GM23338 (cell line): ENCODE measurements around the gene RIGI. TPM values are rescaled to one million over a fixed set of nuclear protein-coding genes. Genes with fewer than 3 reads are reported as not detected.

Experiments used
- ATAC-seq: fragments of 200-7000 bp; cut with Tn5 transposase; 3 replicates; pipeline ENCODE4 v1.9.1; 2020
- DNase-seq: peaks from one replicate; pipeline ENCODE4 v3.0.0-alpha.2; 2015; ENCODE audit warnings: low spot score
- H2AFZ ChIP-seq: fragments of 200-600 bp; sonication (generic); 2 replicates; pipeline ENCODE4 v1.8.0; 2016; ENCODE audit warnings: antibody characterized with exemption, mild to moderate bottlenecking, moderate library complexity
- H3F3A ChIP-seq: fragments of 200-600 bp; sonication (generic); replicated peaks from 2 replicates; pipeline ENCODE4 v1.8.0; 2017; ENCODE audit warnings: antibody characterized with exemption, mixed run types, low read depth
- H3K27ac ChIP-seq: fragments of 200-600 bp; sonication (generic); 2 replicates; pipeline ENCODE4 v1.6.1; 2016; ENCODE audit warnings: low read depth
- H3K27me3 ChIP-seq: fragments of 200-600 bp; sonication (generic); 2 replicates; pipeline ENCODE4 v1.8.0; 2016; ENCODE audit warnings: mild to moderate bottlenecking, mixed run types, moderate library complexity; ENCODE audit not compliant: insufficient read depth
- H3K36me3 ChIP-seq: fragments of 200-600 bp; sonication (generic); 2 replicates; pipeline ENCODE4 v1.8.0; 2016; ENCODE audit warnings: mild to moderate bottlenecking; ENCODE audit not compliant: insufficient read depth
- H3K4me1 ChIP-seq: fragments of 200-600 bp; sonication (generic); 2 replicates; pipeline ENCODE4 v1.8.0; 2016; ENCODE audit warnings: mild to moderate bottlenecking, moderate library complexity; ENCODE audit not compliant: insufficient read depth
- H3K4me2 ChIP-seq: fragments of 200-600 bp; sonication (generic); 2 replicates; pipeline ENCODE4 v1.7.1; 2017; ENCODE audit warnings: mixed run types
- H3K4me3 ChIP-seq: fragments of 200-600 bp; sonication (generic); 2 replicates; pipeline ENCODE4 v1.6.1; 2016; ENCODE audit warnings: mixed run types
- H3K79me2 ChIP-seq: fragments of 200-600 bp; sonication (generic); replicated peaks from 2 replicates; pipeline ENCODE4 v1.8.0; 2017; ENCODE audit warnings: mild to moderate bottlenecking; ENCODE audit not compliant: insufficient read depth
- H3K9me2 ChIP-seq: fragments of 200-600 bp; sonication (generic); 2 replicates; pipeline ENCODE4 v1.8.0; 2017; ENCODE audit not compliant: insufficient read depth
- H4K20me1 ChIP-seq: fragments of 200-600 bp; sonication (generic); replicated peaks from 2 replicates; pipeline ENCODE4 v1.8.0; 2017; ENCODE audit warnings: mild to moderate bottlenecking; ENCODE audit not compliant: insufficient read depth
- H3K27ac Mint-ChIP-seq: 2 replicates; pipeline ENCODE4 v1.8.0; 2020; ENCODE audit warnings: inconsistent platforms, mild to moderate bottlenecking, moderate library complexity, mixed read lengths
- H3K27me3 Mint-ChIP-seq: 3 replicates; pipeline ENCODE4 v1.8.0; 2022; ENCODE audit warnings: low read depth, mild to moderate bottlenecking, moderate library complexity, mixed read lengths, inconsistent platforms; ENCODE audit not compliant: insufficient read depth, poor library complexity
- H3K36me3 Mint-ChIP-seq: 3 replicates; pipeline ENCODE4 v1.8.0; 2021; ENCODE audit warnings: low read depth, mild to moderate bottlenecking, inconsistent platforms, moderate library complexity, mixed read lengths
- H3K4me1 Mint-ChIP-seq: 3 replicates; pipeline ENCODE4 v1.8.0; 2020; ENCODE audit warnings: mild to moderate bottlenecking, inconsistent platforms, mixed read lengths
- H3K4me3 Mint-ChIP-seq: 3 replicates; pipeline ENCODE4 v1.8.0; 2021; ENCODE audit warnings: moderate library complexity, mild to moderate bottlenecking, inconsistent platforms, mixed read lengths
- H3K9me3 Mint-ChIP-seq: 3 replicates; pipeline ENCODE4 v1.8.0; 2020; ENCODE audit warnings: moderate library complexity, mild to moderate bottlenecking, inconsistent platforms, mixed read lengths
- CREB1 ChIP-seq: fragments of 250-450 bp; sonication (Bioruptor Pico); IDR thresholded peaks from 2 replicates; pipeline ENCODE4 v1.5.0; 2020; ENCODE audit warnings: low read depth, mild to moderate bottlenecking, moderate library complexity
- CTCF ChIP-seq, 2 experiments: fragments of 200-600 bp in 1 of 2; sonication (generic) in 1 of 2; conservative IDR thresholded peaks; 2 replicates each; pipeline versions ENCODE4 v1.5.1 to v1.6.1; 2016 to 2017; ENCODE audit warnings: antibody characterized with exemption in 2 of 2, low read depth in 2 of 2, mild to moderate bottlenecking in 2 of 2, moderate library complexity in 1 of 2
- ETS1 ChIP-seq: IDR thresholded peaks from 2 replicates; pipeline ENCODE4 v1.6.1; 2016; ENCODE audit warnings: antibody characterized with exemption
- EZH2 ChIP-seq: fragments of 200-600 bp; sonication (generic); IDR thresholded peaks from one replicate; pipeline ENCODE4 v1.8.0; 2017; ENCODE audit warnings: antibody characterized with exemption, mild to moderate bottlenecking, low read depth; ENCODE audit not compliant: unreplicated experiment
- EZH2phosphoT487 ChIP-seq: fragments of 200-600 bp; sonication (generic); IDR thresholded peaks from one replicate; pipeline ENCODE4 v1.8.1; 2018; ENCODE audit warnings: antibody characterized with exemption; ENCODE audit not compliant: unreplicated experiment
- JUNB ChIP-seq: IDR thresholded peaks from one replicate; pipeline ENCODE4 v1.6.1; 2016; ENCODE audit warnings: antibody characterized with exemption; ENCODE audit not compliant: unreplicated experiment
- NANOG ChIP-seq: IDR thresholded peaks from 2 replicates; pipeline ENCODE4 v1.6.1; 2016; ENCODE audit warnings: antibody characterized with exemption, borderline replicate concordance
- POLR2AphosphoS5 ChIP-seq: IDR thresholded peaks from 2 replicates; pipeline ENCODE4 v1.6.1; 2016; ENCODE audit warnings: antibody characterized with exemption, low read depth
- REST ChIP-seq: IDR thresholded peaks from one replicate; pipeline ENCODE4 v1.6.1; 2018; ENCODE audit warnings: antibody characterized with exemption; ENCODE audit not compliant: unreplicated experiment
- STAT1 ChIP-seq: IDR thresholded peaks from one replicate; pipeline ENCODE4 v1.6.1; 2016; ENCODE audit warnings: antibody characterized with exemption; ENCODE audit not compliant: unreplicated experiment
- ZNF114 ChIP-seq: fragments of 250-450 bp; sonication (Bioruptor Pico); IDR thresholded peaks from 2 replicates; pipeline ENCODE4 v1.5.0; 2020; ENCODE audit warnings: mild to moderate bottlenecking, moderate library complexity
- ZNF331 ChIP-seq: fragments of 250-450 bp; sonication (Bioruptor Pico); IDR thresholded peaks from 2 replicates; pipeline ENCODE4 v1.5.0; 2020; ENCODE audit warnings: low read depth, mild to moderate bottlenecking, moderate library complexity
- ZNF462 ChIP-seq: fragments of 250-450 bp; sonication (Bioruptor Pico); IDR thresholded peaks from 2 replicates; pipeline ENCODE4 v1.5.0; 2020; ENCODE audit warnings: mild to moderate bottlenecking, moderate library complexity
- polyA plus RNA-seq: library from polyadenylated mRNA; unstranded; fragments of >200 nt; fragmentation: Nextera tagmentation; extraction: Ambion mirVana; gene quantifications from 2 replicates; pipeline ENCODE4 v1.2.1, GENCODE V29; 2016
- total RNA-seq: library from RNA; depleted of rRNA; stranded (reverse); fragments of >200 nt; shearing (Covaris generic); gene quantifications from 2 replicates; pipeline ENCODE4 v1.2.3, GENCODE V29; 2014

RIGI gene
- total and polyA plus RNA-seq, 2 experiments from 2014 or later: 14.2 to 14.7 TPM

GRCh38 chr9:32533336-32533735 is 7.3 kb upstream of the RIGI start:
- no peaks in the 10 kb centered on the region for H3K4me1 ChIP-seq
- peaks cover 17% of the 10 kb centered on the region; the same call in 2 of the 3 replicates for H3K36me3 Mint-ChIP-seq
- H2AFZ ChIP-seq: no peak overlapping the region
- no peaks in the 10 kb centered on the region for H3F3A ChIP-seq
- H3K27ac ChIP-seq: no peak overlapping the region
- ATAC-seq: no peak
- no peaks in the 10 kb centered on the region for H3K4me1 Mint-ChIP-seq
- H3K4me2 ChIP-seq: no peak overlapping the region
- H3K4me3 Mint-ChIP-seq: no peak overlapping the region
- no peaks in the 10 kb centered on the region for H3K36me3 ChIP-seq
- no peak overlapping the region for H3K27ac Mint-ChIP-seq
- H3K27me3 ChIP-seq: no peaks in the 10 kb centered on the region
- no peak overlapping the region for H3K4me3 ChIP-seq
- no peak for DNase-seq
- no peaks in the 10 kb centered on the region for H3K9me2 ChIP-seq
- TF ChIP-seq CREB1 (CRISPR knock-in tag) (no peak), REST (no peak), ZNF114 (CRISPR knock-in tag) (no peak), ZNF462 (CRISPR knock-in tag) (no peak), ZNF331 (no peak), STAT1 (no peak), CTCF (conservative IDR thresholded peaks at IDR 0.05; ENCODE audit: low read depth in 2 of 2) (no peak), POLR2AphosphoS5 (no peak), EZH2 (no peak), NANOG (no peak), ETS1 (no peak), JUNB (no peak), EZH2phosphoT487 (no peak)
- peaks cover 13% of the 10 kb centered on the region; the same call in 1 of the 2 replicates for H4K20me1 ChIP-seq
- H3K9me3 Mint-ChIP-seq: no peaks in the 10 kb centered on the region
- no peaks in the 10 kb centered on the region for H3K79me2 ChIP-seq
- H3K27me3 Mint-ChIP-seq: no peaks in the 10 kb centered on the region
